LNCAP (cell line): Measurements from ENCODE around the gene ALDOA.

ENCODE experiments used
- CTCF ChIP-seq: fragments of 450-650 bp; IDR thresholded peaks from 2 replicates; pipeline ENCODE4 v1.5.1; 2017; ENCODE audit warnings: mild to moderate bottlenecking

ALDOA gene

GRCh38 chr16:30065102-30065942, at the start of gene ALDOA:
ALDOA (plus strand) TSS chr16:30065760; CDS start chr16:30066898, 1,138 bp downstream.
- no peak for TF ChIP-seq CTCF

- TF ChIP-seq CTCF, result no peak
Measured at GRCh38 chr16:30016555-30017276, 48.8 kb upstream of the ALDOA start.

- no peak for TF ChIP-seq CTCF
Measured at GRCh38 chr16:30017277-30017656, 48.3 kb upstream of the ALDOA start.

GRCh38 chr16:30018731-30019158, 46.8 kb upstream of the ALDOA start:
- TF ChIP-seq CTCF, result no peak

DNA sequence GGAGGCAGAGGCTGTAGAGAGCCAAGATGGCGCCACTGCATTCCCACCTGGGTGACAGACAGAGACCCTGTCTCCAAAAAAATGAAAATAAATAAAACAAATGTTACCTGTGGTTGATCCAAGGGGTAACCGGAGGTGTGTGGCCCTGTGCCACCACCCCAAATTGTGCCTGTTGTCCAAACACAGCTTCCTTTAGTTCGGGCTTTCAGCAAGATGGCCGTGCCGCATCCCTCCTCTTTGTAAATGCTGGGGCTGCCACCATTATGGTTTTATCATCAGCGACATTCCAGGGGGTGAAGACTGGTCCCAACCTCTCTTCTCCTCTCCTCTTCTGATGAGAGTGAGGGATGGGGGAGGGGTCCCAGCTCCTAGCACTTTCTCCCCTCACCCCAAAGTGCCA, 42.7 kb upstream of the ALDOA start, which contains the start of gene C16orf92:
C16orf92 (plus strand) TSS at position 312 of the 400 bp plus-strand sequence. CDS start 143 bp downstream, outside the sequence.
- no peak for TF ChIP-seq CTCF

- no peak for TF ChIP-seq CTCF
Measured at GRCh38 chr16:30023586-30023985, 42.0 kb upstream of the ALDOA start.

DNA sequence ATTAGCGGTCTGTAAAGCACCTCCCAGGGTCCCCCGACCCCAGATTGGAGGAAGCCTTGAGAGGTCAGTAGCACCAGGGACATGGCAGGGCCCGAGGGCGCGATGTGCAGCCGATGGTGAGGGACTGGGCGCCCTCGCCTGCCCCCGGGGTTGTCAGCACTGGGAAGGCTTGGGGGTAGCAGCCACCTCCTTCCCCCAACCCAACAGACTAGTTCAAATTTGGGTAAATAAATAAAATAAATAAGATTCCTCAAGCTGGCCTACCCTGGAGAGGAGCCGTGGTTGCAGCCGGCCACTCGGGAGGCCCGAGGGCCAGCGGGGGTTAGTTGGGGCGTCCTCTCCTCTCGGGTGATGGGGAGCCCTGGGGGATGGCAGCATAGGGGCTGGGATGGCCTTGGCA, 41.1 kb upstream of the ALDOA start:
- TF ChIP-seq CTCF, result no peak
